Stomach (tissue), 4 donors: Measurements from ENCODE around the gene CLK2.

Source experiments
- EP300 ChIP-seq: sonication (generic); formaldehyde crosslinking; IDR thresholded peaks from one replicate; pipeline ENCODE4 v1.6.1; 2017; ENCODE audit warnings: antibody characterized with exemption
- POLR2A ChIP-seq, 4 donors: fragments of 450-650 bp; IDR thresholded peaks; one replicate each; pipeline ENCODE4 v1.6.1; 2016; ENCODE audit warnings: antibody characterized with exemption in 4 of 4, control low read depth in 2 of 4, mild to moderate bottlenecking in 1 of 4, moderate library complexity in 1 of 4
- POLR2AphosphoS5 ChIP-seq, 3 donors: sonication (generic); formaldehyde crosslinking; IDR thresholded peaks; one replicate each; pipeline ENCODE4 v1.6.1; 2016; ENCODE audit warnings: antibody characterized with exemption in 3 of 3
- TF ChIP-seq, protein P1 (sequence below), 7 experiments: fragments of 450-650 bp in 4 of 7; fragments of 200-600 bp in 3 of 7; sonication (generic) in 3 of 7; IDR thresholded peaks; one replicate each; pipeline ENCODE4 v1.5.1; 2016 to 2019; ENCODE audit warnings: antibody characterized with exemption in 7 of 7, control low read depth in 2 of 7, mild to moderate bottlenecking in 1 of 7

DNA sequence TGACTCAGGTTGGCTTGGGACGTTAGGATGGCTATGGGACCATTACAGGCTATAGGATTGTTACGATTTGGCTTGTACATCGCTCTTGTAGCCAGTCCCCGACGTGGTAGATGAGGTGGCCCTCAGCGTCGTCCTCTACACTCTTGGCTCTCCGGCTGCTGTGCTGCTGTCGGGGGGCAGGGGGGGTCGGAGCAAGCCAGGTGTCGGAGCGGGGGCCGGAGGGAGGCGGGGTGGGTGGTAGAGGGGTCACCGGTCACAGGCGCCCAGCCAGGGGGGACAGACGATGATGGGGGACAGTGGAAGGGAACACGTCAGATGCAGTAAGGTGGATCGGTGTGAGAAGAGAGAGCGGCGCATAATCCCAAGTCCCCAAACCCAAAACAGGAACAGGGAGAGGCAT lies 4.7 kb downstream of the CLK2 start:
- TF ChIP-seq, protein P1, sequence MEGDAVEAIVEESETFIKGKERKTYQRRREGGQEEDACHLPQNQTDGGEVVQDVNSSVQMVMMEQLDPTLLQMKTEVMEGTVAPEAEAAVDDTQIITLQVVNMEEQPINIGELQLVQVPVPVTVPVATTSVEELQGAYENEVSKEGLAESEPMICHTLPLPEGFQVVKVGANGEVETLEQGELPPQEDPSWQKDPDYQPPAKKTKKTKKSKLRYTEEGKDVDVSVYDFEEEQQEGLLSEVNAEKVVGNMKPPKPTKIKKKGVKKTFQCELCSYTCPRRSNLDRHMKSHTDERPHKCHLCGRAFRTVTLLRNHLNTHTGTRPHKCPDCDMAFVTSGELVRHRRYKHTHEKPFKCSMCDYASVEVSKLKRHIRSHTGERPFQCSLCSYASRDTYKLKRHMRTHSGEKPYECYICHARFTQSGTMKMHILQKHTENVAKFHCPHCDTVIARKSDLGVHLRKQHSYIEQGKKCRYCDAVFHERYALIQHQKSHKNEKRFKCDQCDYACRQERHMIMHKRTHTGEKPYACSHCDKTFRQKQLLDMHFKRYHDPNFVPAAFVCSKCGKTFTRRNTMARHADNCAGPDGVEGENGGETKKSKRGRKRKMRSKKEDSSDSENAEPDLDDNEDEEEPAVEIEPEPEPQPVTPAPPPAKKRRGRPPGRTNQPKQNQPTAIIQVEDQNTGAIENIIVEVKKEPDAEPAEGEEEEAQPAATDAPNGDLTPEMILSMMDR (IDR thresholded peaks at IDR 0.05): no peak
- TF ChIP-seq POLR2A (IDR thresholded peaks at IDR 0.05) (no peak), POLR2AphosphoS5 (IDR thresholded peaks at IDR 0.05) (no peak), EP300 (no peak)
